HepG2 (cell line): ENCODE results near the gene CHRNG. TPM values are rescaled to one million over a fixed set of nuclear protein-coding genes. Genes with fewer than 3 reads are reported as not detected.

Experiments
- ATAC-seq: fragments of 200-7000 bp; cut with Tn5 transposase; 3 replicates; pipeline ENCODE4 v1.9.1; 2020; ENCODE audit warnings: mild to moderate bottlenecking, moderate library complexity
- BruUV-seq: library from RNA; stranded (reverse); fragments of 400-500 nt; replicated peaks from 2 replicates; lab custom pipeline; 2021; lab: Mats Ljungman, UMichigan
- CTCF ChIA-PET: fragments of 300-600 bp; formaldehyde crosslinking; extraction: SDS; loops from one replicate; lab custom pipeline; 2021; ENCODE audit warnings: low total read pairs, inconsistent platforms, low intra/inter-chr PET ratio; lab: Yijun Ruan, JAX
- POLR2A ChIA-PET: fragments of 350-600 bp; sonication (Branson Sonifier 250); formaldehyde crosslinking; loops from one replicate; lab custom pipeline; 2020; ENCODE audit warnings: antibody characterized with exemption, inconsistent platforms; lab: Yijun Ruan, JAX
- DNase-seq: peaks from one replicate; pipeline ENCODE4 v3.0.0-alpha.2; 2015; ENCODE audit warnings: low spot score
- FAIRE-seq: peaks from 3 replicates; lab custom pipeline; 2011; peaks lifted over from hg19 to GRCh38; lab: Jason Lieb, UNC
- H2AFZ ChIP-seq: one replicate; pipeline ENCODE4 v1.6.1; 2011; ENCODE audit warnings: low read length, inconsistent platforms
- H3K27ac ChIP-seq: fragments of 300-600 bp; 3 replicates; pipeline ENCODE4 v1.8.0; 2011; ENCODE audit warnings: mixed run types, mild to moderate bottlenecking, mixed read lengths, low read length, inconsistent platforms; ENCODE audit not compliant: insufficient read depth; ENCODE audit errors: extremely low read length
- H3K27me3 ChIP-seq, 2 experiments: fragments of 200-600 bp in 1 of 2; 2 replicates in 1 of 2; 3 replicates in 1 of 2; pipeline versions ENCODE4 v1.6.0 to v1.8.0; 2011; ENCODE audit warnings: low read length in 2 of 2, mild to moderate bottlenecking in 2 of 2, moderate library complexity in 2 of 2, inconsistent platforms in 1 of 2; ENCODE audit not compliant: insufficient read depth in 2 of 2, control insufficient read depth in 1 of 2
- H3K36me3 ChIP-seq, 2 experiments: fragments of 200-600 bp in 1 of 2; replicated peaks in 1 of 2; 2 replicates in 1 of 2; 3 replicates in 1 of 2; pipeline versions ENCODE4 v1.5.1 to v1.8.0; 2011; ENCODE audit warnings: low read length in 2 of 2, inconsistent platforms in 1 of 2; ENCODE audit not compliant: insufficient read depth in 2 of 2, control insufficient read depth in 1 of 2
- H3K4me1 ChIP-seq: 2 replicates; pipeline ENCODE4 v1.5.1; 2012; ENCODE audit warnings: low read length, inconsistent platforms; ENCODE audit not compliant: insufficient read depth
- H3K4me2 ChIP-seq: 2 replicates; pipeline ENCODE4 v1.6.0; 2011; ENCODE audit warnings: low read depth, low read length, inconsistent platforms
- H3K4me3 ChIP-seq, 3 experiments: fragments of 200-600 bp in 1 of 3; sonication (generic), shearing (Covaris generic) in 1 of 3; replicated peaks in 1 of 3; 2 replicates each; pipeline ENCODE4 v1.5.1; 2011 to 2016; ENCODE audit warnings: low read length in 3 of 3, inconsistent platforms in 2 of 3, low read depth in 2 of 3, mild to moderate bottlenecking in 2 of 3, control low read depth in 1 of 3, mixed read lengths in 1 of 3; ENCODE audit not compliant: insufficient read depth in 1 of 3
- H3K79me2 ChIP-seq: one replicate; pipeline ENCODE4 v1.6.1; 2011; ENCODE audit warnings: low read length, inconsistent platforms; ENCODE audit not compliant: insufficient read depth
- H3K9ac ChIP-seq: 2 replicates; pipeline ENCODE4 v1.6.0; 2011; ENCODE audit warnings: mild to moderate bottlenecking, low read depth, low read length, inconsistent platforms; ENCODE audit not compliant: insufficient read depth
- H3K9me3 ChIP-seq: 2 replicates; pipeline ENCODE4 v1.5.1; 2012; ENCODE audit warnings: mild to moderate bottlenecking, low read length
- H4K20me1 ChIP-seq: 2 replicates; pipeline ENCODE4 v1.6.0; 2011; ENCODE audit warnings: inconsistent platforms, mild to moderate bottlenecking, low read length, moderate library complexity; ENCODE audit not compliant: insufficient read depth
- FOXJ3 ChIP-seq: sonication (generic); formaldehyde crosslinking; IDR thresholded peaks from 2 replicates; pipeline ENCODE4 v1.4.0; 2020; ENCODE audit warnings: missing genetic modification reagents, mild to moderate bottlenecking, borderline replicate concordance
- HNRNPUL1 ChIP-seq: fragments of 200-400 bp; formaldehyde crosslinking; IDR thresholded peaks from 2 replicates; pipeline ENCODE4 v1.6.1; 2017; ENCODE audit warnings: low read depth, mild to moderate bottlenecking, low read length, moderate library complexity
- JDP2 ChIP-seq: sonication (generic); formaldehyde crosslinking; IDR thresholded peaks from 2 replicates; pipeline ENCODE4 v1.8.1; 2022; ENCODE audit warnings: missing genetic modification reagents, borderline replicate concordance
- JUNB ChIP-seq: sonication (generic); formaldehyde crosslinking; IDR thresholded peaks from 2 replicates; pipeline ENCODE4 v1.8.0; 2022; ENCODE audit warnings: missing genetic modification reagents, mild to moderate bottlenecking, borderline replicate concordance
- KDM5A ChIP-seq: fragments of 200-600 bp; sonication (generic); IDR thresholded peaks from 2 replicates; pipeline ENCODE4 v1.7.0; 2018; ENCODE audit warnings: antibody characterized with exemption, mild to moderate bottlenecking, low read length, borderline replicate concordance
- KDM6A ChIP-seq: IDR thresholded peaks from 2 replicates; pipeline ENCODE4 v1.6.1; 2016; ENCODE audit warnings: low read depth
- NCOA2 ChIP-seq: sonication (generic); formaldehyde crosslinking; IDR thresholded peaks from 2 replicates; pipeline ENCODE4 v1.8.0; 2022; ENCODE audit warnings: inconsistent platforms
- ZNF839 ChIP-seq: sonication (generic); formaldehyde crosslinking; IDR thresholded peaks from 2 replicates; pipeline ENCODE4 v1.4.0; 2020; ENCODE audit warnings: missing genetic modification reagents, mild to moderate bottlenecking, borderline replicate concordance
- in situ Hi-C: cut with HindIII; loops from 2 replicates; pipeline ENCODE4 v1.10.0; 2017; ENCODE audit warnings: low pct_unique_long_range_greater_than_20kb; ENCODE audit not compliant: extremely low pct_ligation_motif_present
- intact Hi-C: fragments of 100-400 bp; cut with micrococcal nuclease; formaldehyde crosslinking; loops from one replicate; pipeline ENCODE4 v1.10.0; 2022; ENCODE audit not compliant: unreplicated experiment
- polyA plus RNA-seq, 8 experiments: library from polyadenylated mRNA; depleted of rRNA in 3 of 8; stranded (reverse) in 7 of 8; unstranded in 1 of 8; fragments of >200 nt; fragmentation: Illumina TruSeq in 4 of 8; extraction: Trizol in 4 of 8; gene quantifications; 2 replicates each; pipeline versions ENCODE4 v1.2.1 to v1.2.3, GENCODE V29; 2011 to 2016; ENCODE audit warnings: low read depth in 4 of 8, missing spikeins in 1 of 8, mixed read lengths in 1 of 8; ENCODE audit not compliant: insufficient read depth in 1 of 8
- total RNA-seq, 5 experiments: library from RNA; depleted of rRNA; stranded (reverse); fragments of >200 nt; fragmentation: Illumina TruSeq; extraction: Trizol; gene quantifications; 2 replicates each; pipeline ENCODE4 v1.2.3, GENCODE V29; 2016; ENCODE audit warnings: low read depth in 1 of 5
- TF ChIP-seq, protein P1 (sequence below): sonication (generic); formaldehyde crosslinking; IDR thresholded peaks from 2 replicates; pipeline ENCODE4 v1.9.0; 2021; ENCODE audit warnings: missing genetic modification reagents, borderline replicate concordance
- TF ChIP-seq, protein P2 (sequence below): sonication (generic); formaldehyde crosslinking; IDR thresholded peaks from 2 replicates; pipeline ENCODE4 v1.9.0; 2022; ENCODE audit warnings: low read depth, missing genetic modification reagents
- TF ChIP-seq, protein P3 (sequence below): sonication (generic); formaldehyde crosslinking; IDR thresholded peaks from 2 replicates; pipeline ENCODE4 v1.4.0; 2020; ENCODE audit warnings: missing genetic modification reagents, mild to moderate bottlenecking, borderline replicate concordance

The CHRNG gene
- total and polyA plus RNA-seq, 2 of the 13 experiments (the other 11 are each of a cell fraction or from before 2014, with no cell fraction given), result not detected

DNA sequence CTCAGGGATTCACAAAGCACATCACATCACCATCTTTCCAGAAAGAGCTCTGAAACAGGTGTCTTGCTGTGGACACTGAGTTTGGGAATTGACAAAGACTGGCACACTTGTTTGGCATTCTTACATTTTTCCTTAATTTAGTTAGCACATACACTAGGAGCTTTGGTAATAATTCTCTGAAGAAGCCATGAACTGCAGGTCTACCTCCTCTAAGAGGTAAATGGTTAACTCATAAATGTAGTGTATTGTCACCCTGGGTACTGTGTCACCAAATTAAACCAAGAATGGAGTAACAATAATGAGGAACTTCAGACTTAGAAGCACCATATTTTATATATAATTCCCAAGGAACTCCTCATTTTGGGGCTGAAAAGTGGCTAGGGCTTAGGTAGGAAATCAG, 33.5 kb downstream of the CHRNG start:
- Histone ChIP-seq H3K27ac (peak overlapping the region; percentile 23), H3K4me2 (no peak overlapping the region), H4K20me1 (no peaks in the 10 kb centered on the region), H3K27me3 (no peaks in the 10 kb centered on the region), H2AFZ (no peak overlapping the region), H3K79me2 (no peaks in the 10 kb centered on the region), H3K36me3 (peaks cover 20 to 45% of the 10 kb centered on the region in 2 experiments), H3K9ac (no peak overlapping the region), H3K9me3 (no peaks in the 10 kb centered on the region), H3K4me1 (peaks cover 50% of the 10 kb centered on the region), H3K4me3 (no peak overlapping the region)
- ATAC-seq (no peak), FAIRE-seq (no peak), DNase-seq (no peak)
- no TSS peak for BruUV-seq
- ChIA-PET POLR2A (no interaction called here), CTCF (interaction anchor here (1.4 kb wide), 1 partner anchor 33 kb away, joined by 3 read pairs; no protein-coding TSS in a partner anchor)
- in situ Hi-C loops, result no loop called here
- TF ChIP-seq, protein P1, sequence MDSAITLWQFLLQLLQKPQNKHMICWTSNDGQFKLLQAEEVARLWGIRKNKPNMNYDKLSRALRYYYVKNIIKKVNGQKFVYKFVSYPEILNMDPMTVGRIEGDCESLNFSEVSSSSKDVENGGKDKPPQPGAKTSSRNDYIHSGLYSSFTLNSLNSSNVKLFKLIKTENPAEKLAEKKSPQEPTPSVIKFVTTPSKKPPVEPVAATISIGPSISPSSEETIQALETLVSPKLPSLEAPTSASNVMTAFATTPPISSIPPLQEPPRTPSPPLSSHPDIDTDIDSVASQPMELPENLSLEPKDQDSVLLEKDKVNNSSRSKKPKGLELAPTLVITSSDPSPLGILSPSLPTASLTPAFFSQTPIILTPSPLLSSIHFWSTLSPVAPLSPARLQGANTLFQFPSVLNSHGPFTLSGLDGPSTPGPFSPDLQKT (CRISPR knock-in tag), result no peak
- TF ChIP-seq NCOA2 (no peak), ZNF839 (CRISPR knock-in tag) (no peak), KDM5A (no peak), JDP2 (no peak), JUNB (CRISPR knock-in tag) (no peak), KDM6A (no peak), FOXJ3 (CRISPR knock-in tag) (no peak), HNRNPUL1 (no peak)
- TF ChIP-seq, protein P2, sequence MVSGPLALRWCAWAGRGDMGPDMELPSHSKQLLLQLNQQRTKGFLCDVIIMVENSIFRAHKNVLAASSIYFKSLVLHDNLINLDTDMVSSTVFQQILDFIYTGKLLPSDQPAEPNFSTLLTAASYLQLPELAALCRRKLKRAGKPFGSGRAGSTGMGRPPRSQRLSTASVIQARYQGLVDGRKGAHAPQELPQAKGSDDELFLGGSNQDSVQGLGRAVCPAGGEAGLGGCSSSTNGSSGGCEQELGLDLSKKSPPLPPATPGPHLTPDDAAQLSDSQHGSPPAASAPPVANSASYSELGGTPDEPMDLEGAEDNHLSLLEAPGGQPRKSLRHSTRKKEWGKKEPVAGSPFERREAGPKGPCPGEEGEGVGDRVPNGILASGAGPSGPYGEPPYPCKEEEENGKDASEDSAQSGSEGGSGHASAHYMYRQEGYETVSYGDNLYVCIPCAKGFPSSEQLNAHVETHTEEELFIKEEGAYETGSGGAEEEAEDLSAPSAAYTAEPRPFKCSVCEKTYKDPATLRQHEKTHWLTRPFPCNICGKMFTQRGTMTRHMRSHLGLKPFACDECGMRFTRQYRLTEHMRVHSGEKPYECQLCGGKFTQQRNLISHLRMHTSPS (CRISPR knock-in tag), result no peak
- TF ChIP-seq, protein P3, sequence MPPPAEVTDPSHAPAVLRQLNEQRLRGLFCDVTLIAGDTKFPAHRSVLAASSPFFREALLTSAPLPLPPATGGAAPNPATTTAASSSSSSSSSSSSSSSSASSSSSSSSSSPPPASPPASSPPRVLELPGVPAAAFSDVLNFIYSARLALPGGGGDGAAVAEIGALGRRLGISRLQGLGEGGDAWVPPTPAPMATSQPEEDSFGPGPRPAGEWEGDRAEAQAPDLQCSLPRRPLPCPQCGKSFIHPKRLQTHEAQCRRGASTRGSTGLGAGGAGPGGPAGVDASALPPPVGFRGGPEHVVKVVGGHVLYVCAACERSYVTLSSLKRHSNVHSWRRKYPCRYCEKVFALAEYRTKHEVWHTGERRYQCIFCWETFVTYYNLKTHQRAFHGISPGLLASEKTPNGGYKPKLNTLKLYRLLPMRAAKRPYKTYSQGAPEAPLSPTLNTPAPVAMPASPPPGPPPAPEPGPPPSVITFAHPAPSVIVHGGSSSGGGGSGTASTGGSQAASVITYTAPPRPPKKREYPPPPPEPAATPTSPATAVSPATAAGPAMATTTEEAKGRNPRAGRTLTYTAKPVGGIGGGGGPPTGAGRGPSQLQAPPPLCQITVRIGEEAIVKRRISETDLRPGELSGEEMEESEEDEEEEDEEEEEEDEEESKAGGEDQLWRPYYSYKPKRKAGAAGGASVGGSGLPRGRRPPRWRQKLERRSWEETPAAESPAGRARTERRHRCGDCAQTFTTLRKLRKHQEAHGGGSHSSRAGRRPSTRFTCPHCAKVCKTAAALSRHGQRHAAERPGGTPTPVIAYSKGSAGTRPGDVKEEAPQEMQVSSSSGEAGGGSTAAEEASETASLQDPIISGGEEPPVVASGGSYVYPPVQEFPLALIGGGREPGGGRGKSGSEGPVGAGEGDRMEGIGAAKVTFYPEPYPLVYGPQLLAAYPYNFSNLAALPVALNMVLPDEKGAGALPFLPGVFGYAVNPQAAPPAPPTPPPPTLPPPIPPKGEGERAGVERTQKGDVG, result no peak
- intact Hi-C loops, result no loop called here
